ENCODE results near the gene COG4. TPM values are rescaled to one million over a fixed set of nuclear protein-coding genes. Genes with fewer than 3 reads are reported as not detected.
"Not testable (repeated sequence)": the region's sequence is repeated elsewhere in the genome, so short reads cannot be mapped to it uniquely, and the experiment has no call there.

Gene COG4
- total and polyA plus RNA-seq, 12 donors, result 28.2 to 195 (median 69.8) TPM

- peaks cover 0 to 99% of the 10 kb centered on the region in 2 donors for H3K36me3 ChIP-seq (replicated peaks in 1 of 2)
- H3K27ac ChIP-seq, result no peak overlapping the region
- no peak for TF ChIP-seq POLR2A (IDR thresholded peaks at IDR 0.05)
- no peak for TF ChIP-seq CTCF (IDR thresholded peaks at IDR 0.05)
- peaks cover 0 to 13% of the 10 kb centered on the region in 2 donors for H3K4me1 ChIP-seq (replicated peaks in 1 of 2)
- WGBS, 4 donors, result 76 to 84% (median 80%) methylated on average over 2 of the region's 2 CpGs
- DNase-seq, result no peak
- H3K4me3 ChIP-seq, result no peak overlapping the region
- intact Hi-C loops (cut with DNase I), result no loop called here
- H3K27me3 ChIP-seq, result no peaks in the 10 kb centered on the region
- no peaks in the 10 kb centered on the region for H3K9me3 ChIP-seq (replicated peaks in 1 of 3)
These were observed 25.6 kb upstream of the COG4 start for GRCh38 chr16:70548936-70549335.

- Histone ChIP-seq H3K4me3 (no peak overlapping the region), H3K36me3 (replicated peaks in 1 of 2) (peaks cover 0 to 100% of the 10 kb centered on the region in 2 donors), H3K27me3 (no peaks in the 10 kb centered on the region), H3K27ac (no peak overlapping the region), H3K9me3 (replicated peaks in 1 of 3) (no peaks in the 10 kb centered on the region), H3K4me1 (replicated peaks in 1 of 2) (peaks cover 0 to 10% of the 10 kb centered on the region in 2 donors)
- 80 to 95% (median 90%) methylated on average over 1 of the region's 1 CpG for WGBS, 4 donors
- TF ChIP-seq CTCF (IDR thresholded peaks at IDR 0.05) (no peak), POLR2A (IDR thresholded peaks at IDR 0.05) (no peak)
- DNase-seq, result no peak
- intact Hi-C loops (cut with DNase I), result no loop called here
These were observed 21.2 kb upstream of the COG4 start for GRCh38 chr16:70544548-70544947.

- TF ChIP-seq CTCF (IDR thresholded peaks at IDR 0.05) (no peak), POLR2A (IDR thresholded peaks at IDR 0.05) (no peak)
- no peak overlapping the region for H3K4me3 ChIP-seq
- DNase-seq, result no peak
- 56 to 60% (median 58%) methylated on average over 3 of the region's 3 CpGs for WGBS, 4 donors
- no peaks in the 10 kb centered on the region for H3K27me3 ChIP-seq
- H3K4me1 ChIP-seq (replicated peaks in 1 of 2), result peaks cover 0 to 10% of the 10 kb centered on the region in 2 donors
- H3K9me3 ChIP-seq (replicated peaks in 1 of 3), result no peaks in the 10 kb centered on the region
- intact Hi-C loops (cut with DNase I), result no loop called here
- no peak overlapping the region for H3K27ac ChIP-seq
- peaks cover 0 to 100% of the 10 kb centered on the region in 2 donors for H3K36me3 ChIP-seq (replicated peaks in 1 of 2)
These were observed 17.6 kb upstream of the COG4 start for GRCh38 chr16:70540994-70541393.

- no peaks in the 10 kb centered on the region for H3K9me3 ChIP-seq (replicated peaks in 1 of 3)
- 78 to 93% (median 87%) methylated on average over 2 of the region's 2 CpGs for WGBS, 4 donors
- peaks cover 0 to under 1% of the 10 kb centered on the region in 2 donors for H3K4me1 ChIP-seq (replicated peaks in 1 of 2)
- intact Hi-C loops (cut with DNase I), result loop anchor here (5.0 to 10.0 kb wide), 3 partner anchors 117 to 230 kb away; no protein-coding TSS in a partner anchor
- no peak for TF ChIP-seq CTCF (IDR thresholded peaks at IDR 0.05)
- peaks cover 0 to 99% of the 10 kb centered on the region in 2 donors for H3K36me3 ChIP-seq (replicated peaks in 1 of 2)
- no peak for DNase-seq
- no peak overlapping the region for H3K4me3 ChIP-seq
- no peak overlapping the region for H3K27ac ChIP-seq
- no peaks in the 10 kb centered on the region for H3K27me3 ChIP-seq
These were observed 11.6 kb upstream of the COG4 start for GRCh38 chr16:70534971-70535370.

- Histone ChIP-seq H3K4me1 (replicated peaks in 1 of 2) (peaks cover 8 to 47% of the 10 kb centered on the region in 2 donors), H3K36me3 (replicated peaks in 1 of 2) (peaks cover 0 to 82% of the 10 kb centered on the region in 2 donors)
- 73 to 94% (median 86%) methylated on average over 3 to 7 of the region's 7 CpGs for WGBS, 4 donors
- not testable (repeated sequence) for H3K27ac ChIP-seq; H3K27me3 ChIP-seq; H3K4me3 ChIP-seq; H3K9me3 ChIP-seq (replicated peaks in 1 of 3); DNase-seq
- intact Hi-C loops (cut with DNase I), result loop anchor here (5.0 to 10.0 kb wide), 3 partner anchors 122 to 235 kb away; no protein-coding TSS in a partner anchor
These were observed 6.6 kb upstream of the COG4 start for GRCh38 chr16:70529954-70530353.

Data from adrenal gland (tissue), 12 donors.